ENCODE measurements around the gene TFAP2A.
A peak's percentile ranks its signal among the peaks of the same experiment; 100 is the strongest.

TFAP2A gene

DNA sequence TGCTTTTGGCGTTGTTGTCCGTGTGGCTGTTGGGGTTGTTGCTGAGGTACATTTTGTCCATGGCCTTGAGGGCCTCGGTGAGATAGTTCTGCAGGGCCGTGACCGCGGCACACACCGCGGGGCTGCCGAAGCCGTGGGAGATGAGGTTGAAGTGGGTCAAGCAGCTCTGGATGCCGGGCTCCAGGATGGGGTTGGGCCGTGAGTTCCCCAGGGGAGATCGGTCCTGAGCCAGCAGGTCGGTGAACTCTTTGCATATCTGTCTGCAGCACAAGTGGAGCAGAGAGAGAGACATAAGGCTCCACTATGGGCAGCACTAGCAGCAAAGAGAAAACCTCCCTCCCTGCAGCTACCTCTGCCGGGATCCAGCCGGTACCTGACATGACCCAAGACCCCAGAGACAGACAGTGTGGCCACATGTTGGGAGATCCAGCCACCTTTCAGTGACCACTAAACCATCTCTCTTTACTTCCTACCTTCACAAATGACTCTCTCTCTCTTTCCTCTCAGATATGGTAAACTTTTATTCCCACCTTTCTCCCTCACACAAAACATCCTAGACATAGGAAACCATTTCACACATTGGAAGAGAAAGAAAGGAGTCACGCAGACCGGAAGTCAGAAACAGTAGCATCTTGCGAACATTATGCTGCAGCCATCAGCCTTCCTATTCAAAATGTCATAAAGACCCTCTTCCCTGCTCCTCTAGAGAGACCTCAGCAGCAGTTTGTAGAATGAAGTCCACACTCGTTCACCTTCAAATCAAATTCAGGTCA is 16.2 kb downstream of the TFAP2A start:
- peak; percentile 59 for DNase-seq

GRCh38 chr6:10397756-10398445 is 17.0 kb downstream of the TFAP2A start:
- peak; percentile 26 for DNase-seq

DNA sequence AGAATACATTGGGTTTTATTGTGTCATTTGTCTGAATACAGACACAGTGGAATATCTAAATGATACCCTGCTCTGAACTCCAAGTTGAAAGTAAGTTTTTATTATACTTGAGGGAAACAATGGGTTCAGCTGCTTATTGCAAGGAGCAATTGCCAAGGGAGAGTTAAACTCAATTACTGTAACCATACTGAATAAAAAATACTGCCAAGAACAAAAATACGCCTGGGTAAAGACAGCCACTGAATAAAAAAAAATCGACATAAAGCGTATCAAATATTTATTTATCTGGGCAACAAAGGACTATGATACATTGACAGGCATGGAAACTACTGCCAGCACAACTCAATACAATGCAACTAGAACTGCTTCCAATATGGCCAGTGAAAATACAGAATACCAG is 18.1 kb downstream of the TFAP2A start:
- DNase-seq, result peak; percentile 12

- peak; percentile 66 for DNase-seq
Observed at GRCh38 chr6:10395704-10396546, 18.9 kb downstream of the TFAP2A start.

- no peak for DNase-seq
Observed at GRCh38 chr6:10395171-10395703, 19.6 kb downstream of the TFAP2A start.

- peak; percentile 24 for DNase-seq
Observed at GRCh38 chr6:10393544-10394225, 21.2 kb downstream of the TFAP2A start.

DNA sequence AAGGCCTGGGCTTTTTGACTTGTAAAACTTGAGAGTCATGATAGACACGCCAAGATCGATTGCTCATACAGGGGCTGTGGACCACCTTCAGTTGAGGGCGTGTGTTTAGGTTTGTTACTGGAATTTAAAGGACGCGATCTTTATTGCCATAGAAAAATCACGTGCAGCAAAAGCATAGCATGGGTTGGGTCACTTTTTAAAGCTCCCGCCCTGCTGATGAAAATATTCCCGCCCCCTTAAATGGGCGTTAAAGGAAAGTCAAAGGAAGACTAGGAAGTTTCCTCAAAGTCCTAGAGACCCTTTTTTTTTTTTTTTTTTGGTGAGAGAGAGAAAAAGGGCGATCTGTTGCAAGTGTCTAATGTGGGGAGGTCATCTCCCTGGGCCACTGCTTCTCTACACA is 23.1 kb downstream of the TFAP2A start:
- peak; percentile 35 for DNase-seq

GRCh38 chr6:10391299-10391630 is 23.6 kb downstream of the TFAP2A start:
- DNase-seq, result no peak

GRCh38 chr6:10390495-10391298 is 24.2 kb downstream of the TFAP2A start:
- peak; percentile 77 for DNase-seq

DNA sequence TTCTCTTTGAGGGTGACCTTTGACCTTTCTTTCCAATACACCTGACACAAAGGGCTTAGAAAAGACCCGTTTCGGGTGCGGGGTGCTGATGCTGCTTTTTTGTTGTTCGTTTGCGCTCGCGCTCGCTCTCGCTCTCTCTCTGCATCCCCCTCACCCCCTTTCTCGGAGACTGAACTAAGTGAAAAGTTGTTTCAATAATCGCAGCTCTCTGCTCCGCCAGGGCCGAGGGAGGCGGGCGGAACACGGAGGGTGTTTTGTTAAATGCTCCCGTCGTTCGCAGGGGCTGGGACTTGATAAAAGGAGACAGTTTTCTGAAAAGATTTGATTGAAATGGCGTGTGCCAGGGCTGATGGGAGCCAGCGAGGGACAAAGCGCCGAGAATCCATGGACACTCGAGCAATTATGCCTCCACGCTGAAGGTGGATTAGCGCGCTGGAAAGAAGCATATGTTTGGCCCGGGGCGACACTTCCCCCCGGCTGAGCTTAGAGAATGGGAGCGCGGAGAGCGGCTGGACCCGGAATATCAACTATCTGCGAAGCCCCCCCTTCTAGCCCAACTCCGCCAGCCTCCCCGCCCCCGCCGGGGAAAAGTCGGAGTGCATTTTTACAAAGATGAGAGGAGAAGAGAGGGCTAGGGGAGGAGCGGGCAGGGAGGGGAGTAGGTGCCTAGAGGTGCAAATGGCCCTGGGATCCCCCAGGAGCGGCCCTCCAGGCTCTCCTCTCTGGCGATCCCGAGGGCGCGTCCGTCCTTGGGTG is 25.0 kb downstream of the TFAP2A start:
- DNase-seq, result peak; percentile 80

- peak; percentile 25 for DNase-seq
Observed at GRCh38 chr6:10386756-10387654, 27.9 kb downstream of the TFAP2A start.

DNA sequence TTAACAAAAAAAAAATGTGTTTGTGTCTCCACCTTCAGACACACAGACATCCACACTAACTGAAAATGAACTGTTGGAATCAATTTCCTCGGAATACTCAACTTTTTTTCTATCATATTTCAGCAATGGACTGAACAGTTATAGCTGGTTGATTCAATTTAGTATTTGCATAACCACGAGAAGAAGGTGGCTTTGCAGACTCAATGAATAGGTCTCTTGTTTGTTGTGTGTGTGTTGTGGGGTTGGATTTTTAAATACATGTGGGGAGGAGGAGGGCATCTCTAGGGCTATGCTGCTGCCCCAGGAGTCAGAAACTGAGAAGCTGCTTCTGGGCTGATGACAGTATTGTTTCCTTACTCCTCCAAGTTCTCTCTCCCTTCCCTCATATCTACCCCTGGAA is 28.7 kb downstream of the TFAP2A start:
- DNase-seq, result peak; percentile 45

- DNase-seq, result peak; percentile 55
Observed at GRCh38 chr6:10385524-10386132, 29.2 kb downstream of the TFAP2A start.

DNA sequence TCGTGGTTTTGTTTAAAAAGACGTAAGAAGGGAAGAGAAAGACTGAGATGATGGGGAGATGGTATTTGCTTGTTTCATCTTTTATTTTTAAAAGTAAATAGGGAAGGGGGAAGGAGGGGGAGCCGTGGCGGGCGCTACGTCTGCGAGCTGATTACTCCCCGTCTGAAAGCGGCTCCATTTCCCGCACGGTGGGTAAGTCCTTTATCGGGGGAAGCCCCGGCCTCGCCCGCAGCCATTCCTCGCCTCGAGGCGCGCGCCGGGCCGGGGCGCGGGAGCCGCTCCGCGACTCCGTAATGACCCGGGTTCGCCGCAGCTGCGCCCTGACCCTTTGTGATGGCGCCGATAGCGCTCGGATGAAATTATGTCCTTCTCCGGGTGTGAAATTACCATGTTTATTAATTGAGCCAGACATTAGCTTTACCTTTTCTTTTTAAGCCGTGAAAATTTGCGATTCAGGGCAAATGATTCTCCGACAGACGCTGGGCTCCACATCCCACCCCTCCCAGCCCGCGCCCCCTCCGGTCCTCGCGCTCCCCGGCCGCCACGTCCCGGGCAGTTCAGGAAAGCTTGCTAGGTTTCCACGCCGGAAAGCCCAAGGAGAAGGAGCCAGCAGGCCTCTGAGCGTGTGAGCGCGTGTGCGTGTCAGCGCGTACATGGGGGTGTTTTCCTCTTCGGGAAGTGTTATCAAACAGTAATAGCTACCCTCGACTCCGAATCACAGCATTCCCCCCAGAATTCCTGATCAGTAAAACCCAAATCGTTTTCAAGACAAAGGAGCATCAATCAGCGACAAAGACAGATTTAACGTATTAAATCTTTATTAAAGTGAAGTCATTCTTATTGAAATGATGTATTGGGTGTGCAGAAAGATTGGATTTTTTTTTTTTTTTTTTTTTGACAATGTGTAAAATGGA is 30.0 kb downstream of the TFAP2A start:
- DNase-seq, result peak; percentile 68

DNA sequence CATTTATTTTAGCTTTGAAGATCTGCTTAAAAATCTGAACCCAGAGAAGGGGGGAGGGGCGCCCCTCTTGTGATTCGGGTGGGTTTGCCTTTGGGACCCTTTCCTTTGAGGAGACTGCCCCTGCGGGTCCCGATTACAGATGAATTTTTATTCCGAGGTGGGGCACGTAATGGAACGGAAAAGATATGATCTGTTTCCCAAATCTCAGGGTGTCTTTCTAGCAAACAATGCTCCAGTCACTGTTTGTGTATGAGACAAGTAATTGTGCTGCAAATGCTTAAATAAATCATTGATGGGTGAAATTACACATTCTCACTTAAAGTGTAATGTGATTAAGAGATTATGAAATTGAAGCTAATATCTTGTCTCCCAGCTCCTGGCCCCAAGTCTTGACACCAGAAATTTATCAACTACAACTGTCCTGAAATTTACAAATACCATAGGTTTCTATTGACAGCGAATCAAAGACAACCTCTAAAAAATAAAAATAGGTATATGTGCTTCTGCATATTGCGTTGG is 30.7 kb downstream of the TFAP2A start:
- no peak for DNase-seq

- DNase-seq, result peak; percentile 70
Observed at GRCh38 chr6:10383331-10384090, 31.4 kb downstream of the TFAP2A start.

DNA sequence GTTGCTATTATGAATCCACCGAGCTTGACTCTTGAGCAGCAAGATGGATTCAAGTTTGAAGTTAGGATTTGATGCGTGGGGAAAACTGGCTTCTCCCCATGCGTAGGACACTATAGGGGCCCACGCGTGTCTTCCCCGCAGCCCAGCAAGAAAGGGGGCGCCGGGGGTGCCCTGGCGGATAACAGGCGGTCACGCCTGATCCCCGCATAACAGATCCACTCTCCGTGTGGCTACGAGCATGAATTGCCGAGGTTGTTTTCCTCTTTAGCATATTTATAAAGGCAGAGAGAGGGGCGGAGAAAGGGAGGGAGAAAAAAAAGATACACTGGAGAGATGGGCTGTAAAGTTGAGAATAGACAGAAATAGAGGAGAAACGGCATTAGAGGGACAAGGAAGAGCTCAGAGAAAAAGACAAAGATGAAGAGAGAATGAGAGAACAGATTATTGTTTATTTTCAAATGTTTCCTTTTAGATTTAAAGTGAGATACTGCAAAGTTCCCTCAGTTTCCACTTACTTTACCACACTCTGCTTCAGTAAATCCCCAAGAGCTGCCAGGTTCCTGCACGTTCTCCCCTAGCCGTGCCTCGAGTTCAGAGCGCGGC is 32.0 kb downstream of the TFAP2A start:
- DNase-seq, result peak; percentile 31
